CD4-positive, alpha-beta T cell (primary cell): Measurements from ENCODE around the gene KIF27. TPM values are rescaled to one million over a fixed set of nuclear protein-coding genes. Genes with fewer than 3 reads are reported as not detected.

ENCODE experiments used
- ATAC-seq: fragments of 200-7000 bp; cut with Tn5 transposase; one replicate; pipeline ENCODE4 v1.10.0; 2022; ENCODE audit warnings: mild to moderate bottlenecking; ENCODE audit not compliant: poor library complexity
- CTCF ChIA-PET: fragments of 350-600 bp; sonication (Branson Sonifier 250); formaldehyde crosslinking; loops from one replicate; lab custom pipeline; 2021; ENCODE audit warnings: antibody characterized with exemption, inconsistent platforms; lab: Charles Lee
- POLR2A ChIA-PET: fragments of 350-600 bp; sonication (Branson Sonifier 250); formaldehyde crosslinking; loops from one replicate; lab custom pipeline; 2021; ENCODE audit warnings: antibody characterized with exemption, inconsistent platforms; lab: Charles Lee
- DNase-seq, 14 experiments: peaks; one replicate each; pipeline ENCODE4 v3.0.0-alpha.2; 2013 to 2020; ENCODE audit warnings: mixed read lengths in 2 of 14
- H3K27ac ChIP-seq, 2 donors: one replicate each; pipeline versions ENCODE4 v1.5.1 to v1.7.0; 2013; ENCODE audit warnings: low read length in 2 of 2, low read depth in 1 of 2, mild to moderate bottlenecking in 1 of 2
- H3K27me3 ChIP-seq, 2 experiments: 1 replicate in 1 of 2; 2 replicates in 1 of 2; pipeline versions ENCODE4 v1.6.1 to v1.7.0; 2013; ENCODE audit warnings: low read length in 2 of 2, control low read depth in 1 of 2, mild to moderate bottlenecking in 1 of 2, moderate library complexity in 1 of 2; ENCODE audit not compliant: insufficient read depth in 2 of 2, control insufficient read depth in 1 of 2
- H3K36me3 ChIP-seq: one replicate; pipeline ENCODE4 v1.6.1; 2013; ENCODE audit warnings: low read length, control low read depth; ENCODE audit not compliant: insufficient read depth
- H3K4me1 ChIP-seq: one replicate; pipeline ENCODE4 v1.6.1; 2013; ENCODE audit warnings: low read length, control low read depth; ENCODE audit not compliant: insufficient read depth
- H3K4me3 ChIP-seq: one replicate; pipeline ENCODE4 v1.5.1; 2013; ENCODE audit warnings: mild to moderate bottlenecking, low read length, moderate library complexity
- H3K9me3 ChIP-seq, 2 experiments: 1 replicate in 1 of 2; 2 replicates in 1 of 2; pipeline versions ENCODE4 v1.6.1 to v1.7.0; 2013; ENCODE audit warnings: low read length in 2 of 2, mild to moderate bottlenecking in 2 of 2, control low read depth in 1 of 2, moderate library complexity in 1 of 2; ENCODE audit not compliant: control insufficient read depth in 1 of 2, insufficient read depth in 1 of 2
- H3K27ac Mint-ChIP-seq: one replicate; pipeline ENCODE4 v1.8.0; 2020; ENCODE audit warnings: mixed read lengths
- H3K27me3 Mint-ChIP-seq: one replicate; pipeline ENCODE4 v1.8.0; 2021; ENCODE audit warnings: mixed read lengths
- H3K36me3 Mint-ChIP-seq: one replicate; pipeline ENCODE4 v1.8.0; 2021; ENCODE audit warnings: low read depth, mixed read lengths
- H3K4me1 Mint-ChIP-seq: one replicate; pipeline ENCODE4 v1.8.0; 2021; ENCODE audit warnings: low read depth, mixed read lengths
- H3K4me3 Mint-ChIP-seq: one replicate; pipeline ENCODE4 v1.8.0; 2020; ENCODE audit warnings: mild to moderate bottlenecking, mixed read lengths
- H3K9me3 Mint-ChIP-seq: one replicate; pipeline ENCODE4 v1.8.0; 2020; ENCODE audit warnings: mixed read lengths
- intact Hi-C, 2 experiments: fragments of 100-400 bp; cut with DNase I in 1 of 2; cut with micrococcal nuclease in 1 of 2; formaldehyde crosslinking; loops; one replicate each; pipeline versions ENCODE4 v1.15.1 to v1.9.0; 2023 to 2025; cut with DNase I, micrococcal nuclease
- total RNA-seq, 174 experiments: library from RNA in 2 of 174; stranded (reverse) in 2 of 174; gene quantifications; one replicate each; pipeline ENCODE4 v1.2.3 and lab custom pipeline; 2021 to 2026
- TF ChIP-seq, protein P1 (sequence below): fragments of 200-600 bp; IDR thresholded peaks from one replicate; pipeline ENCODE4 v1.8.0; 2022; ENCODE audit warnings: antibody characterized with exemption, mild to moderate bottlenecking

The KIF27 gene
- total RNA-seq, 2 experiments from 2014 or later = 3.6 to 5.1 TPM

DNA sequence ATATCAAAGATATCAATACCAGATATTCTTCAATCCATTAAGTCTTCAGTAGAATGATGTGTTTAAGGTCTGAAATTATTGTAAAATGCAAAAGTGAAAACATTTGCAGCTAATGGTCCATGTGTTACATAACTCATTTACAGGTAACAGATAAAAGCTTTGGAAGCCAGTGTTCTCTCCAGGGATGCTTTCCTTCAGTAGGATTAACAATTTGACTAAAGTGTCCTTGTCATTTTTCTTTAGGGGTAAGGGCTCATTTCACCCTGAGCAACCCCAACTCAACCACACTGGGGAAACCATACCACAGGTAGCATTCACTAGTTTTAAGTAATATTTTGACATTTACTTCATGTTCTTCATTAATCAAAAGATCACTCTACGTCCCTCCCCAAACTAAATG, 45.8 kb upstream of the KIF27 start:
- DNase-seq = no peak
- Histone ChIP-seq H3K4me3 (no peak overlapping the region), H3K36me3 (peaks cover 54% of the 10 kb centered on the region), H3K9me3 (no peaks in the 10 kb centered on the region), H3K27ac (no peak overlapping the region), H3K4me1 (no peaks in the 10 kb centered on the region), H3K27me3 (no peaks in the 10 kb centered on the region)
- Mint-ChIP-seq H3K27me3 (no peaks in the 10 kb centered on the region), H3K9me3 (no peaks in the 10 kb centered on the region), H3K4me3 (no peak overlapping the region), H3K4me1 (peaks cover 25% of the 10 kb centered on the region), H3K27ac (peak overlapping the region; percentile 31), H3K36me3 (peaks cover 63% of the 10 kb centered on the region)
- intact Hi-C loops = no loop called here
- TF ChIP-seq, protein P1, sequence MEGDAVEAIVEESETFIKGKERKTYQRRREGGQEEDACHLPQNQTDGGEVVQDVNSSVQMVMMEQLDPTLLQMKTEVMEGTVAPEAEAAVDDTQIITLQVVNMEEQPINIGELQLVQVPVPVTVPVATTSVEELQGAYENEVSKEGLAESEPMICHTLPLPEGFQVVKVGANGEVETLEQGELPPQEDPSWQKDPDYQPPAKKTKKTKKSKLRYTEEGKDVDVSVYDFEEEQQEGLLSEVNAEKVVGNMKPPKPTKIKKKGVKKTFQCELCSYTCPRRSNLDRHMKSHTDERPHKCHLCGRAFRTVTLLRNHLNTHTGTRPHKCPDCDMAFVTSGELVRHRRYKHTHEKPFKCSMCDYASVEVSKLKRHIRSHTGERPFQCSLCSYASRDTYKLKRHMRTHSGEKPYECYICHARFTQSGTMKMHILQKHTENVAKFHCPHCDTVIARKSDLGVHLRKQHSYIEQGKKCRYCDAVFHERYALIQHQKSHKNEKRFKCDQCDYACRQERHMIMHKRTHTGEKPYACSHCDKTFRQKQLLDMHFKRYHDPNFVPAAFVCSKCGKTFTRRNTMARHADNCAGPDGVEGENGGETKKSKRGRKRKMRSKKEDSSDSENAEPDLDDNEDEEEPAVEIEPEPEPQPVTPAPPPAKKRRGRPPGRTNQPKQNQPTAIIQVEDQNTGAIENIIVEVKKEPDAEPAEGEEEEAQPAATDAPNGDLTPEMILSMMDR = no peak
- POLR2A ChIA-PET = interaction anchor here (1.0 to 2.0 kb wide), 2 partner anchors 11 to 14 kb away, joined by 4 to 19 read pairs; partner anchors contain the start of genes HNRNPK and RMI1
- CTCF ChIA-PET = no interaction called here
- ATAC-seq = no peak

DNA sequence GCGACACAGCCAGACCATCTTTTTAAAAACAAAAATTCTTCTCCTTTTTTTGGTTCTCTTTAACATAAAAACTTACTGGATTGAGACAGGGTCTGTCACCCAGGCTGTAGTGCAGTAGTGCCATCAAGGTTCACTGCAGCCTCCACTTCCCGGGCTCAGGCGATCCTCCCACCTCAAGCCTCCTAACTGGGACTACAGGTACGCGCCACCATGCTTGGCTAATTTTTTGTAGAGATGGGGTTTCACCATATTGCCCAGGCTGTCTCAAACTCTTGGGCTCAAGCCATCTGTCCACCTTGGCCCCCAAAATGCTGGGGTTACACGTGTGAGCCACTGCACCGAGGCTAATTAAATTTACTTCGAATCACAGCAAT, 45.0 kb upstream of the KIF27 start:
- Mint-ChIP-seq H3K4me1 (peaks cover 17% of the 10 kb centered on the region), H3K27me3 (no peaks in the 10 kb centered on the region), H3K9me3 (no peaks in the 10 kb centered on the region), H3K27ac (peak overlapping the region; percentile 31), H3K36me3 (peaks cover 54% of the 10 kb centered on the region), H3K4me3 (no peak overlapping the region)
- Histone ChIP-seq H3K27me3 (no peaks in the 10 kb centered on the region), H3K4me1 (no peaks in the 10 kb centered on the region), H3K4me3 (no peak overlapping the region), H3K27ac (no peak overlapping the region), H3K36me3 (peaks cover 46% of the 10 kb centered on the region), H3K9me3 (no peaks in the 10 kb centered on the region)
- intact Hi-C loops = no loop called here
- no peak for DNase-seq
- ChIA-PET POLR2A (interaction anchor here (1.0 to 5.9 kb wide), 3 partner anchors 12 to 14 kb away, joined by 4 to 77 read pairs (median 19); partner anchors contain the start of genes HNRNPK and RMI1), CTCF (no interaction called here)
- ATAC-seq = peak; percentile 28
- TF ChIP-seq, protein P1 = no peak

DNA sequence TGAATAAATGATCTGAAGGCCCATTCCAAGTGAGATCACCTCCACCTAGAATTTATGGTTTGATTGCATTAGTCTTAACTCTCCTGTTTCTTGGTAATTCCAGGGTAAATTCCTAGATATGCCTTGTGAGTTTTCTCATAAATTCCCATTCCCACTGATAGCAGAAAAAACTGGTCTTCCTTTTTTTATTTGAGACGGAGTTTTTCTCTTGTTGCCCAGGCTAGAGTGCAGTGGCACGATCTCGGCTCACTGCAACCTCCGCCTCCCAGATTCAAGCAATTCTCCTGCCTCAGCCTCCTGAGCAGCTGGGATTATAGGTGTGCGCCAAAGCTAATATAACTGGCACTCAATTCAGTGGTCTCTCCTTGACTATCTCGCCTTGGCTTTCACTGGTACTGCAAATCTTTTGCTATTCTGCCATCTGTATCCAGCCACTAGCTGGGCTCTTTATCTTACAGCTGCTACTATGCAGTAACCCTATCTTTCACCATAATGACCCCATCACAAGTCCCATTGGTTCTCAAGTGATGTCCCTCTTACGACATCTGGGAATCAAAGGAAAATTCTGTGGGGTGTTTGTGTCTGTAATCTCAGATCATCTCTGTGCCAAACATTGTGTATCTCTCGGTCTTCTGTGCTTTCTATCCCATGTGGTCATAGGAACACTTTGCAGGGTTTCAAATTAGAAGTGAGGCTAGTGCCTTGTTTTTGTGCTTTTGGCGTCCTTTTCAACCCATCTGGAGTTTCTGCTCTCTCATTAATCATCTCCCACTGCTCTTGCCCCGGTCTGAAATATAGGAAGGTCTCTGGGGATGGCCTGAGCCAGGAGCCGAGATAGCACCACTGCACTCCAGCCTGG, 44.3 kb upstream of the KIF27 start:
- no peak overlapping the region for H3K4me3 Mint-ChIP-seq
- H3K27me3 Mint-ChIP-seq = no peaks in the 10 kb centered on the region

More for the DNA sequence above, 44.3 kb upstream of the KIF27 start:
- DNase-seq (no peak), ATAC-seq (peak; percentile 39)
- POLR2A ChIA-PET = interaction anchor here (5.9 kb wide), 1 partner anchor 13 kb away, joined by 77 read pairs; the partner anchor contains the start of genes HNRNPK and RMI1
- CTCF ChIA-PET = no interaction called here
- Mint-ChIP-seq H3K27ac (peak overlapping the region; percentile 31), H3K36me3 (peaks cover 48% of the 10 kb centered on the region), H3K4me1 (peaks cover 14% of the 10 kb centered on the region), H3K9me3 (no peaks in the 10 kb centered on the region)
- Histone ChIP-seq H3K27ac (no peak overlapping the region), H3K4me1 (no peaks in the 10 kb centered on the region), H3K9me3 (no peaks in the 10 kb centered on the region), H3K27me3 (no peaks in the 10 kb centered on the region), H3K4me3 (no peak overlapping the region), H3K36me3 (peaks cover 39% of the 10 kb centered on the region)
- TF ChIP-seq, protein P1 = no peak
- intact Hi-C loops = loop anchor here in 1 of 2 experiments (2.0 kb wide), 1 partner anchor 13 kb away; no protein-coding TSS in a partner anchor
